HepG2 (cell line): ENCODE data around the gene NUP107. TPM values are rescaled to one million over a fixed set of nuclear protein-coding genes. Genes with fewer than 3 reads are reported as not detected.

Source experiments
- AKAP8 ChIP-seq: sonication (generic); formaldehyde crosslinking; IDR thresholded peaks from 2 replicates; pipeline ENCODE4 v1.5.1; 2020; ENCODE audit warnings: mild to moderate bottlenecking, missing genetic modification reagents
- ATF7 ChIP-seq, 2 experiments: fragments of 450-650 bp in 1 of 2; sonication (generic) in 1 of 2; formaldehyde crosslinking in 1 of 2; IDR thresholded peaks; 2 replicates each; pipeline versions ENCODE4 v1.4.0 to v1.6.1; 2016 to 2020; ENCODE audit warnings: antibody characterized with exemption in 1 of 2, mild to moderate bottlenecking in 1 of 2, missing genetic modification reagents in 1 of 2
- CREM ChIP-seq, 2 experiments: sonication (generic) in 1 of 2; formaldehyde crosslinking in 1 of 2; IDR thresholded peaks; 2 replicates each; pipeline versions ENCODE4 v1.4.0 to v1.6.1; 2016 to 2020; ENCODE audit warnings: antibody characterized with exemption in 1 of 2, mild to moderate bottlenecking in 1 of 2, missing genetic modification reagents in 1 of 2
- ELF3 ChIP-seq: IDR thresholded peaks from 2 replicates; pipeline ENCODE4 v1.6.1; 2016; ENCODE audit warnings: missing genetic modification reagents, missing compliant biosample characterization
- GABPA ChIP-seq, 2 experiments: IDR thresholded peaks; 2 replicates each; pipeline ENCODE4 v1.6.1; 2011 to 2016; ENCODE audit warnings: low read depth in 2 of 2, low read length in 1 of 2, missing biosample characterization in 1 of 2, missing genetic modification characterization in 1 of 2
- GFI1 ChIP-seq: sonication (generic); formaldehyde crosslinking; IDR thresholded peaks from 2 replicates; pipeline ENCODE4 v1.5.0; 2020; ENCODE audit warnings: missing genetic modification reagents, mild to moderate bottlenecking, borderline replicate concordance
- IKZF4 ChIP-seq: sonication (generic); formaldehyde crosslinking; IDR thresholded peaks from 2 replicates; pipeline ENCODE4 v1.5.1; 2020; ENCODE audit warnings: borderline replicate concordance, mild to moderate bottlenecking, low read depth, missing genetic modification reagents; ENCODE audit errors: not compliant biosample characterization
- JUND ChIP-seq: sonication (generic); formaldehyde crosslinking; IDR thresholded peaks from 2 replicates; pipeline ENCODE4 v1.8.0; 2022; ENCODE audit warnings: mild to moderate bottlenecking, missing genetic modification reagents
- KDM2A ChIP-seq: sonication (generic); formaldehyde crosslinking; IDR thresholded peaks from 2 replicates; pipeline ENCODE4 v1.4.0; 2020; ENCODE audit warnings: low read depth, missing genetic modification reagents, borderline replicate concordance
- MAZ ChIP-seq, 2 experiments: sonication (generic) in 1 of 2; formaldehyde crosslinking in 1 of 2; IDR thresholded peaks; 2 replicates each; pipeline versions ENCODE4 v1.5.0 to v1.6.1; 2012 to 2020; ENCODE audit warnings: low read depth in 2 of 2, mild to moderate bottlenecking in 2 of 2, borderline replicate concordance in 1 of 2, improper control_type of control experiment in 1 of 2, low read length in 1 of 2, missing genetic modification reagents in 1 of 2, moderate library complexity in 1 of 2
- NFYC ChIP-seq: IDR thresholded peaks from 2 replicates; pipeline ENCODE4 v1.6.1; 2016; ENCODE audit warnings: missing genetic modification reagents, missing compliant biosample characterization
- NR2C2 ChIP-seq: sonication (generic); formaldehyde crosslinking; IDR thresholded peaks from 2 replicates; pipeline ENCODE4 v1.4.0; 2020; ENCODE audit warnings: missing genetic modification reagents, mild to moderate bottlenecking, moderate library complexity, borderline replicate concordance
- NRL ChIP-seq: sonication (generic); formaldehyde crosslinking; IDR thresholded peaks from 2 replicates; pipeline ENCODE4 v1.5.0; 2020; ENCODE audit warnings: missing genetic modification reagents, mild to moderate bottlenecking, moderate library complexity, borderline replicate concordance
- TRIM24 ChIP-seq: sonication (generic); formaldehyde crosslinking; IDR thresholded peaks from 2 replicates; pipeline ENCODE4 v1.8.0; 2022; ENCODE audit warnings: mild to moderate bottlenecking, missing genetic modification reagents
- WIZ ChIP-seq: sonication (generic); formaldehyde crosslinking; IDR thresholded peaks from 2 replicates; pipeline ENCODE4 v1.5.1; 2020; ENCODE audit warnings: mild to moderate bottlenecking, missing genetic modification reagents
- ZBTB37 ChIP-seq: sonication (generic); formaldehyde crosslinking; IDR thresholded peaks from 2 replicates; pipeline ENCODE4 v1.4.0; 2020; ENCODE audit warnings: mild to moderate bottlenecking, missing genetic modification reagents
- ZC3H13 ChIP-seq: sonication (generic); formaldehyde crosslinking; IDR thresholded peaks from 2 replicates; pipeline ENCODE4 v1.8.1; 2023; ENCODE audit warnings: mild to moderate bottlenecking, missing genetic modification reagents, moderate library complexity
- ZFYVE20 ChIP-seq: sonication (generic); formaldehyde crosslinking; IDR thresholded peaks from 2 replicates; pipeline ENCODE4 v1.8.0; 2023; ENCODE audit warnings: low read depth, mild to moderate bottlenecking, moderate library complexity, missing genetic modification reagents, borderline replicate concordance
- ZMYM4 ChIP-seq: sonication (generic); formaldehyde crosslinking; IDR thresholded peaks from 2 replicates; pipeline ENCODE4 v1.8.1; 2023; ENCODE audit warnings: mild to moderate bottlenecking, missing genetic modification reagents
- ZNF343 ChIP-seq: sonication (generic); formaldehyde crosslinking; IDR thresholded peaks from 2 replicates; pipeline ENCODE4 v1.4.0; 2020; ENCODE audit warnings: mild to moderate bottlenecking, missing genetic modification reagents
- ZNF576 ChIP-seq: sonication (generic); formaldehyde crosslinking; IDR thresholded peaks from 2 replicates; pipeline ENCODE4 v1.4.0; 2020; ENCODE audit warnings: mild to moderate bottlenecking, missing genetic modification reagents
- ZNF619 ChIP-seq: sonication (generic); formaldehyde crosslinking; IDR thresholded peaks from 2 replicates; pipeline ENCODE4 v1.4.0; 2020; ENCODE audit warnings: mild to moderate bottlenecking, missing genetic modification reagents
- ZNF75D ChIP-seq: sonication (generic); formaldehyde crosslinking; IDR thresholded peaks from 2 replicates; pipeline ENCODE4 v1.8.1; 2023; ENCODE audit warnings: missing genetic modification reagents, mild to moderate bottlenecking, borderline replicate concordance
- ZNF776 ChIP-seq: sonication (generic); formaldehyde crosslinking; IDR thresholded peaks from 2 replicates; pipeline ENCODE4 v1.4.0; 2020; ENCODE audit warnings: mild to moderate bottlenecking, missing genetic modification reagents
- ZNF883 ChIP-seq: sonication (generic); formaldehyde crosslinking; IDR thresholded peaks from 2 replicates; pipeline ENCODE4 v1.5.1; 2020; ENCODE audit warnings: mild to moderate bottlenecking, missing genetic modification reagents; ENCODE audit errors: not compliant biosample characterization
- polyA plus RNA-seq, 8 experiments: library from polyadenylated mRNA; depleted of rRNA in 3 of 8; stranded (reverse) in 7 of 8; unstranded in 1 of 8; fragments of >200 nt; fragmentation: Illumina TruSeq in 4 of 8; extraction: Trizol in 4 of 8; gene quantifications; 2 replicates each; pipeline versions ENCODE4 v1.2.1 to v1.2.3, GENCODE V29; 2011 to 2016; ENCODE audit warnings: low read depth in 4 of 8, missing spikeins in 1 of 8, mixed read lengths in 1 of 8; ENCODE audit not compliant: insufficient read depth in 1 of 8
- total RNA-seq, 5 experiments: library from RNA; depleted of rRNA; stranded (reverse); fragments of >200 nt; fragmentation: Illumina TruSeq; extraction: Trizol; gene quantifications; 2 replicates each; pipeline ENCODE4 v1.2.3, GENCODE V29; 2016; ENCODE audit warnings: low read depth in 1 of 5

The NUP107 gene
- total and polyA plus RNA-seq, 2 of the 13 experiments (the other 11 are each of a cell fraction or from before 2014, with no cell fraction given) = 54.7 to 100 TPM

GRCh38 chr12:68745904-68746571, 59.3 kb downstream of the NUP107 start, which contains the start of gene SLC35E3 (continued):
- TF ChIP-seq KDM2A (CRISPR knock-in tag) (peak; percentile 98), NFYC (CRISPR knock-in tag) (no peak), NRL (CRISPR knock-in tag) (peak; percentile 53; the same call in 1 of the 2 replicates), ZC3H13 (CRISPR knock-in tag) (0 out of 2 replicates have a peak, but pooled peaks have one; percentile 22), ZNF576 (CRISPR knock-in tag) (peak; percentile 49; the same call in 1 of the 2 replicates), IKZF4 (CRISPR knock-in tag) (peak; percentile 60), ZFYVE20 (CRISPR knock-in tag) (no peak), ZNF883 (peak; percentile 79), GFI1 (CRISPR knock-in tag) (peak; percentile 23; the same call in 1 of the 2 replicates), ELF3 (CRISPR knock-in tag) (peak; percentile 72), ATF7 (IDR thresholded peaks at IDR 0.05) (no peak), ATF7 (CRISPR knock-in tag; IDR thresholded peaks at IDR 0.05) (0 out of 2 replicates have a peak, but pooled peaks have one; percentile 27), ZMYM4 (peak; percentile 74), ZNF343 (peak; percentile 56; the same call in 1 of the 2 replicates), CREM (IDR thresholded peaks at IDR 0.05) (peak; percentile 23), CREM (CRISPR knock-in tag; IDR thresholded peaks at IDR 0.05) (no peak), AKAP8 (CRISPR knock-in tag) (peak; percentile 81; the same call in 1 of the 2 replicates), MAZ (IDR thresholded peaks at IDR 0.05; ENCODE audit: borderline replicate concordance, low read depth, low read length) (0 out of 2 replicates have a peak, but pooled peaks have one; percentile 60), MAZ (CRISPR knock-in tag; IDR thresholded peaks at IDR 0.05; ENCODE audit: low read depth) (peak; percentile 57; the same call in 1 of the 2 replicates), ZNF619 (peak; percentile 61; the same call in 1 of the 2 replicates), WIZ (peak; percentile 91; the same call in 1 of the 2 replicates), NR2C2 (CRISPR knock-in tag) (peak; percentile 77), ZNF776 (CRISPR knock-in tag) (peak; percentile 90), TRIM24 (CRISPR knock-in tag) (no peak), JUND (CRISPR knock-in tag) (0 out of 2 replicates have a peak, but pooled peaks have one; percentile 51), GABPA (IDR thresholded peaks at IDR 0.05; ENCODE audit: low read depth, low read length) (peak; percentile 82), GABPA (CRISPR knock-in tag; IDR thresholded peaks at IDR 0.05; ENCODE audit: low read depth) (peak; percentile 91), ZBTB37 (CRISPR knock-in tag) (0 out of 2 replicates have a peak, but pooled peaks have one; percentile 54), ZNF75D (CRISPR knock-in tag) (no peak)
